Left renal cortex interstitium (tissue), 4 donors: ENCODE data around the gene LCA5. TPM values are rescaled to one million over a fixed set of nuclear protein-coding genes. Genes with fewer than 3 reads are reported as not detected.
"Not testable (repeated sequence)": the region's sequence is repeated elsewhere in the genome, so short reads cannot be mapped to it uniquely, and the experiment has no call there.

Experiments
- DNase-seq, 4 donors: peaks; one replicate each; pipeline ENCODE4 v3.0.0-alpha.2; 2013; ENCODE audit warnings: low read depth in 4 of 4, low spot score in 2 of 4, missing footprints in 1 of 4
- polyA plus RNA-seq, 4 donors: library from polyadenylated mRNA; unstranded; fragments of 120-200 nt; gene quantifications; one replicate each; pipeline ENCODE4 v1.2.1, GENCODE V29; 2013; ENCODE audit not compliant: insufficient read length in 4 of 4

The LCA5 gene
- polyA plus RNA-seq = 10 to 100 TPM in 3 of 4 donors, 1 to 10 TPM in 1; 9.1 to 12.4 (median 10.9) TPM

DNA sequence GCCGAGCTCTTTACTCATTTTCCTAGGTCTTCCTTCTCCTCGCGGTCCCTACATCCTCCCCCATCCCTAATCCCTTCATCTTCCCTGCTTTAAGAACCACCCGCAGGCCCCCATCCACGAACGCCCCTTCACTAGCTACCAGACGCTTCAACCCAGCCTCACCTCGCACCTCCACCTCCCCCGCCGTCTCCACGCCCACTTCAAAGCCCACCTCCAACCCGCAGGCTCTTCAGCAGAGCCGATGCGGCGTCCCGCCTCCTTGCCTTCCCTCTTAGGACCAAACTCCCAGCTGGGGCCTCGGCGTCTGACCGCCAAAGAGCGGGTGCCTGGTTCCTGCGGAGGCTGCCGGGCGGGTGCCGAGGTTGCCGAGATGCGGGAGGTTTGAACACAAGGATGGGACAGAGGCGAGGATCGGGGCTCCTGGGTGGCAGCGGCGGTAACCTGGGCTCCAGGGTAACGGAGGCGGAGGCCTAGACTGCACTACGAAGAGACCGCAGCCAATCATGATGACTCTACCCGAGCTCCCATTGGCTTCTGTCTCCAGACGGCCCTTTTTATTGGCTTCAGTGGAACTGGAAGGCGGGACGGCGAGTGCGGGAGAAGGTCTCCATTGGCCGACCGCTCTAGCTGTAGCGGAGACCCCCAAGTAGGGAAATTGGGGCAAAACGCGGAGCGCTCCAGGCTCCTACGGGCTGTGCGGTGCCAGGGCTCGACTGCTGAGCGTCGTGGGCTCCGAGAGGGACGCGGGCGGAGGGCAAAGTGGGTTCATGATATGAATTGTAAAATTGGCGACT lies at the start of gene LCA5:
Gene LCA5, minus strand, starts transcription at position 477 of the 794 bp plus-strand sequence. CDS start 18,536 bp downstream, outside the sequence.
- peak; percentile 95 to 97 (median 96) for DNase-seq

DNA sequence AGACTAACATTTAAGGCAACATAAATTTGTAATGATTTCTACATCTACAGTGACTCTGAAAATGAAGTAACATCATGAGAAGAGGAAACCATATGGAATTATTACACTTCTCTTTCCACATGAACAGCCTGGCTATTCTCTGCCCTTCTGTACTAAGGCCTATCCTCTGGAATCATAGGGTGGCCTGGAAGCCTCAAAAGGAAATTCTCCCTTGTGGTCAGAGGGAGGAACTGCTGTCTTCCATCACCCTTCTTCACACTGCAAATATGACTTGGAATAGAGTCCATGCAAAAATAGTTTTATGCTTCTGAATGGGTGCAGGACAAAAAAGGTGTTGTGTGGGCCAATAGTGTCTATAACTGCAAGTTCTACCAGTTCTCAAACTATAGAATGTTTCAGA lies 49.3 kb upstream of the LCA5 start:
- no peak for DNase-seq

DNA sequence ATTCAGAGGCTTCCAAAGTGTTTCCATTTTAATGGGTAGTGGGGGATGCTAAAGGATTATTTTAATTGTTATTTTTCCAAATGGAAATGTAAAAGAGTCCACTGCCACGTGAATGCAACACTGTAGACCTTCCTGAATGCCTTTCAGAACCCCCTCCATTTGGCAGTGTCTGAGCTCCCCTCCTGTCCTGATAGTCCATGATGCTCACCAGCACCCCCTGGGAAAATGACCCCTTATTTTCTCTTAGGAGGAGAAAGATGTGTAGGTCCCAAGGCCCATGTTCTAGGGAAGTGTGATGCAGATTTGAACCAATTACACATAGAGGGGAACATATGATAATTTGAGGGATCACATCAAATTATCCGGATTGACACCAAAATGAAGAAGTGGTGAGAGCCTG lies 47.1 kb upstream of the LCA5 start:
- DNase-seq = no peak

DNA sequence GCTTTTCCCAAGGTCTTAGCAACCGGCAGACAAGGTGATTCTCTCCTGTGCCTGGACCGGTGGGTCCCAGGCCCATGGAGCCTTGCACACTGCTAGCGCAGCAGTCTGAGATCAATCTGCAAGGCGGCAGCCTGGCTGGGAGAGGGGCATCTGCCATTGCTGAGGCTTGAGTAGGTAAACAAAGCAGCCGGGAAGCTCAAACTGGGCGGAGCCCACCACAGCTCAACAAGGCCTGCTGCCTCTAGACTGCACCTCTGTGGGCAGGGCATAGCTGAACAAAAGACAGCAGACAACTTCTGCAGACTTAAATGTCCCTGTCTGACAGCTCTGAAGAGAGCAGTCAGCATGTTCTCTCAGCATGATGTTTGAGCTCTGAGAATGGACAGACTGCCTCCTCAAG lies 40.7 kb upstream of the LCA5 start:
- DNase-seq = not testable (repeated sequence)

DNA sequence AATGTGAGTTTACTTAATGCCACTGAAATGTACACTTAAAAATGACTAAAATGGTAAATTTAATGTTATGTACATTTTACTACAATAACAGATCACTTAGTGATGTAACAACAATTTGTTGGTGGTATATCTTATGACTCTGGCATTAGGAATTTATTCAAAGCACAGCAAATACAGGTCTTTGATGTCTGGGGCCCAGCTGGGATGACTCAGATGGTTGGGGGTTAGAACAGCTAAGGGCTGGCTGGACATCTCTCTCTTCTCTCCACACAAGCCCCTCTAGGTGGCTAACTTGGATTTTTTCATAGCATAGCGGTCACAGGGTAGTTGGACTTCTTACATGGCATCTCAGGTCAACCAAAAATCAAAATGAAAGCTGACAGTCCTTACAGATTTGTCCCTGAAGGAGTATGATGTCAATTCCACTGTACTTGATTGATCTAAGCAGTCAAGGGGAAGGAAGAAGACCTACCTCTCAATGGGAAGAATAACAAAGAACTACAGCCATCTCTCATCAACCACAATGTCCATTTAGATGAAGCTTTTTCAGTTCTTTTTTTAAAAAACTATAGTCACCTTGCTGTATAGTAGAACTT lies 37.5 kb upstream of the LCA5 start:
- no peak for DNase-seq

DNA sequence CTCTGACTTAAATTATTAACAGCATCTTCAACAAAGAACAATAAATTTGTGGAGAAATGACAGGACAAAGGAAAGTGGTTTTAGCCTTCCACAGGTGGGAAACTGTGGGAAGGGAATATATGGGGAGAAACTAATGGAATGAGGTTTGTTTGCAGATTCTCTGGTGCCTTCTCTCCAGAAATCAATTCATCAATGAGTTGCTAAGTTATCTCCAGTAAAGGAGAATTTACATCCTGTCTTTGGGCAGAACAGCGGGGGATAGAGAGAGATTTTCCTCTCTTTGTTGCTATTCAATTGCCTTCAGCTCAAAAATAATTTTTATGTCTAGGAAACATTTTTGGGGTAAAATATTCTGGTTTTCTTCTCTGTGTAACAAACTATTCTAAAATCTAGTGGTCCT lies 36.9 kb upstream of the LCA5 start:
- DNase-seq = no peak

DNA sequence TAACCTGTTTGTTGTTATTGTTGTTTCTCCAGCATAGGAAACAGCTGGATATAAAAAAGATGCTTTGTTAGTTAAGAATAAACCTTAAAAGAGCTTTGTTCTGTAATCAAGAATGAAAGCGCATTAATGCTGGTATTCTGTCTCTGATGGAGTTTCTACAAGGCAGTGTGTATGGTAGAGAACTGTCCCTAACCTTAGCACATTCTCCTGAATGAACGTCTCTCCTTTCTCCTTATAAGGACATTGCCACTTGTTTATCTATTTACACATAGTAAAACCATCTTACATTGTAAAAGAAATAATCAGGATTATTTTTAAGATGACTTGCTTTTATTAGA lies 33.8 kb upstream of the LCA5 start:
- no peak for DNase-seq

DNA sequence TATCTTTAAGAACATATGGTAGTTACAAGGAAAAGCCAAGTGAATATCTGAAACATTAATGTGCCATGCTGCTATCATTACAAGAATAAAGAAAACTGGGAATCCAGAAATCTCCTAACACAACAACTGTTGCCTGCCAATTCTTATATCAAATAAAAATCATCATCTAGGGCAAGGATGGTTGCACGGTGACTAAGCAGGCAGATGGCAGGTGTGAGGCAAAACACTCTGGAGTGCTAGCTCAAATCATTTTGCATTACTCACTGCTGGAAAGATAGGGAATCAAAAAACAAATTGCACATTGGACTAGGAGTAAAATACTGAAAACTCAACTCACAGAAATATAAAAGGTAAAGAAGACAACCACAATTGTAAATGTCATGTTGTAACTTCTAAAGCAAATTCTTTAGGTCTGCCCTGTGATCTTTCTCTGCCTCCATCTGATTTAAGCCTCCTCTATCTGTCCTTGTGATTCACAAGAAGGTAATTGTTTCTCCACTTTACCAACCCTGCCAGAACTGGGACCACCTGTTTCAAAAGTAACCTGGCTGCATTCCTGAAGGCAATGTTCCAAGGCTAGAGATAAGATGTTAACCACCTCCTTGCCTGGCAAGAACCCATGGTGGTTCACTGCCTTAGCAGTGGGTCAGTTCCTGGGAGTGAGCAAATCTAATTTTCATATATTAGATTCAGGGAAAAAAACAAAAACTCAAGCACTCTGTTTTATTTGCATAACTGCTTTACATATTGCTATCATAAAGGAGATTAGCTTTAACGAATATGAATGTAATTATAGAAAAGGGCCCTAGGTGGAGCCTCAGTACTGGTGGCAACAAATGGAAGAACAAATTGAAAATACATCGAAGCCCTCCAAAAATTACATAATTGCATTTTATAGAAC lies 33.1 kb upstream of the LCA5 start:
- peak; percentile 36 to 66 (median 46) for DNase-seq

DNA sequence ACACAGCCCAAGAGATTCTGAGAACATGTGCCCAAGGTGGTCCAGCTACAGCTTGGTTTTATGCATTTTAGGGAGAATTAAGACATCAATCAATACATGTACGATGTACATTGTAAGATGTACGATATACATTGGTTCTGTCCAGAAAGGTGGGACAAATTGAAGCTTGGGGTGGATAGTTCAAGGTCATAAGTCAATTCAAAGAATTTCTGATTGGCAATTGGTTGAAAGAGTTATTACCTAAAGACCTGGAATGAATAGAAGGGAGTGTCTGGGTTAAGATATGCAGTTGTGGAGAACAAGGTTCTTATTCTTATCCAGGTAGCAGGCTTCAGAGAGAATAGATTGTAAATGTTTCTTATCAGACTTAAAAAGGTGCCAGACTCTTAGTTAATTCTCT lies 31.8 kb upstream of the LCA5 start:
- no peak for DNase-seq

DNA sequence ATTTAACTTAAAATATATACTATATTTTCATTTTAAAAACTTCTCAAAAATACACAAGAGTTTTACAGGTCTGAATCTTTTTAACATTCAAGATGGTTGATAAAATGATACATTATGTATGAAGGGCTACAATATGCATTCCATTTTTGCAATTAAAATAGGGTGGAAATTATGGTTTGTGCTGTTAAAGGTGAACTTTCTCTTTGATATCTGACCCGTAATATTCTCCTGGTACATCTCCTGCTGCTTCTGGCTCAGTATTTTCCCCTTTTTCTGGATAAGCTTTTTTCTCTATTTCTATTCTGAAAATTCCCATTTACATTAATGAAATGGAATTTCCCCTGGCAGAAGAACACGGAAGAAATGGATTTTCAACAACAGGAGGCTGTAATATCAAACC lies 27.4 kb upstream of the LCA5 start:
- DNase-seq = no peak

DNA sequence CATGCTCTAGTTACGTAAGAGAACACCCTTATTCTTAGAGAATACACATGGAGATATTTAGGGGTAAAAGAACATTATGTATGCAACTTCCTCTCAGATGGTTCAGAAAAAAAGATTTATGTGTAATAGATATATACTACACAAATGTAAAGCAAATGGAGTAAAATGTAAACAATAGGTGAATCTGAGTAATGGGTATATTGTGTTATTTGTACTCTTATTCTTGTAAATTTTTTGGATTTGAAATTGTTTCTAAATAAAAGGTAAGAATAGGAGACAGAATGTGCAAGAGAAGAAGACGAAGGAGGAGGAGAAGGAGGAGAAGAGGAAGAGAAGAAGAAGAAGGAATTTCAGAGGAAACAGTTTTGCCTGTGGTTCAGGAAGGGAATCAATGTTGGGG lies 22.5 kb upstream of the LCA5 start:
- DNase-seq = no peak

DNA sequence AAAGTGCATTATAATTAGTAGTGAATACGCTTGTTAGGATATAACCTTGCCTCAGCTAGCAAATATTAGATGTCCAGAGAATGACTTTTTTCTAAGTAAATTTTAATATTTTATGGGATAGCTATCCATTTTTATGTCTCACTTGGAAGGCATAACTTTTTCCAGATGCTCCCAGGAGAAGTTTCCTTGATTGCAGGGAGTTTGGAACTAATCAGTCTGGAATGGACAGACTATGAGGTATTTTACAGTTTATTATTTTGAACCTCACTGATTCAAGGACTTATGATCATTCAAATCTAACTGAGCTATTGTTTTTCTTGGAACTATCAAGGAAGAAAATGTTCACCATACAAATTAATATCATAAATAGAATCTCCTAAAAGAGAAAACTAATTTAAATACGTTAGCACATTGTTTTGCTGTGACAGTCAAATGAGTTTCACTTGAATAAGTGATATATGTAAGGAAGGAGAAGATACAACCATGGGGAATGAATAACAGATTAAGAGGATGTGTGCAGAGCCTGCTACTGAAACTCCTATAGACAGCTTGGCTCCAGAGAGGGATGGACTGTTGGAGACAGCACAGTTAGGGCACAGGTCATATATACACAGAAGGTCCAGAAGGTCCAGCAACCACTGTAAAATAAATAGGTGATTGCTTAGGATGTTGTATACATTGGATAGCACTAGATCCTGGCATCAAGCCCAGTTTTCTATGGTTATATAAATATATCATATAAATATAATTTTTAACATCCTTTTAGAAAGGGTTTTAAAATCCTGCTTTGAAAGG lies 20.6 kb upstream of the LCA5 start:
- DNase-seq = no peak

DNA sequence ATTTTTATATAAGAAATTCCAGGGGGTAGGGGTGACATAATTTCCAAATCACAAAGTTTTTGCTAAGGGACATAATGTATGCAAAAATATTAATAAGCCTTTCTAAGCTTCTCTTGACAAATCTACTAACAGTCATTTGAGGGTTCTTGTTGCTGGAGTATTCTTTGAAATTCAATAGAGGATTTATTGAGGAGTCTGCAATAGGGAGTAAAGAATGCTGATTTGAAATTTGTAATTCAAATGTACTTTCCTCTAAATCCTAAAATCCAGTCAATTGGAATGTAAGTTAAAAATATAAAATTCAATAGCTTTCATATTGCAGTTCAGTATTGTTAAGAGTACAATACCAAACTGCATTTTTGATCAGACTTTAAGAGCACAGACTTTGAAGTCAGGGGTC lies 17.1 kb upstream of the LCA5 start:
- no peak for DNase-seq

DNA sequence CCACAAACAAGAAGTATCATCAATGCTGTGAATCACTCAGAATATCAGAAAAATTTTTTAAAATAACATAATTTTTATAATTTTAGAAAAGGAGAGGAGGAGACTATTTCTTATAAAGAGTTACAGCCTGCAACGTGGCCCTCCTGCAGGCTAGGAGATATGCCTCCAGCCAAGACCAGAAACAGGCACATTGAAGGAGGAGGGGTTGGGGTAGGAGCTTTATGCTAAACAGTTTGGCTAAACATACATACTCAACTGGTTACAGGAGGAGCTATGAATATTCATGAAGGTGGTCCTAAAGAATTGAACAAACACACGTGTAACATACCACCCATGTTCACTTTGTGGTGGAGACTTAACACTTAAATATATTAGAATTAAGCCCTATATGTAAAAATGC lies 14.2 kb upstream of the LCA5 start:
- no peak for DNase-seq

DNA sequence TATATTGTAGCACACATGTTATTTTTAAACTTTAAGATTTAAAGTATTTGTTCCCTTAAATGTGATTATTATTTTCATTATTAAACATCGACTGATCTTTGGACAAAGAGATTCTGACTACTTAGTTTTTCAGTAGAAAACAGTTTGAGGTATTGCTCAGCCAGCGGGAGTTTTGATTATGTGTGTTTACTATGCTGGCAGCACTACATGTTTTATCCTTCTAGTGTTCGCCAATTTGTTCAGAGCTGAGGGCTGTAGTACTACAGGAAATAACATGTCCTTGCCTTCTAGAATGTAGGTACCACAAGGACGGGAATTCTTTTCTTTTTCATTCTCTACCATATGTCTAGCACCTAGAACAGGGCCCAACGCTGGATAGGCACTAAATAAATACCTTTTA lies 11.1 kb upstream of the LCA5 start:
- DNase-seq = no peak

DNA sequence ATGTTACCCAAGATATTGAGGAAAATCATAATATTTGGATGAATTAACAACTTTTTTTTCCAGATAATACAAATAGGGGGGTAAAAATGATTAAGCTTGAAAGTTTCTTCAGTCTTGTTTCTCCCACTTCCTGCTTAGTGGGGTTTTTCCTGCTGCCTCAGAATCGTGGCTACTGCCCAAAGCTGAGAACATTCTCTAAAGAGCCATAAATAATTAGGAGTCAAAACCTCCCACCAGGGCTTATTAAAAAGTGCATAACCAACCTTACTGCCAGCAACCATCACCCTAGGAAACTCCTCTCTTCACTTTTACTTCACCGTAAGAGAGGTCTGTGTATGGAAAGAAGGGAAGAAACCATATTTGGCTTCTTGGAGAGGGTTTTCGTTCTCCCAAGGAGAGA lies 9.0 kb upstream of the LCA5 start:
- DNase-seq = no peak

DNA sequence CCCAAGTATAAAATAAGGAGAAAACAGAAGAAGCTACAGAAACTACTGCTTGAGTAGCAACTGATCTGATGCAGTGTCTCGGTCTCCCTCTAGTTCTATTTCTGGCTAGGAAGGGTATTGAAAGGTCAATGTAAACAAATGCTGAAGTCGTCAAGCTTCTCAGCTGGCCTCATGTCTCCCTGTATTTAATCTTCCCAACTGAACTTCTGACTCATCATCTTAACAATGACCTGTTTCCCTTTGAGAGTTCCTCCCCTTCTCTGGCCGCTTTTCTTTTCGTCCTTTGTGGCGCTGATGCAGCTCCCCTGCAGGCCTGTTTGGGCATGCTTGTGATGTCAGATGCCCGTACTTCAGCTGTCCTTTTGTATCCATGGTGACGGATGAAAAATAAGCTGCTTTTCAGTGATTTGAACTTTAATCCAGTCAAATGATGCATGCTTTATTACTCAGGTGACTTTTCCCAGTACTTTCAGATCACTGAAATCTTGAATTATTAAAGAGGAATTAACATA lies 7.8 kb upstream of the LCA5 start:
- peak in 3 of 4 donors; percentile 60 to 75 (median 73) for DNase-seq

DNA sequence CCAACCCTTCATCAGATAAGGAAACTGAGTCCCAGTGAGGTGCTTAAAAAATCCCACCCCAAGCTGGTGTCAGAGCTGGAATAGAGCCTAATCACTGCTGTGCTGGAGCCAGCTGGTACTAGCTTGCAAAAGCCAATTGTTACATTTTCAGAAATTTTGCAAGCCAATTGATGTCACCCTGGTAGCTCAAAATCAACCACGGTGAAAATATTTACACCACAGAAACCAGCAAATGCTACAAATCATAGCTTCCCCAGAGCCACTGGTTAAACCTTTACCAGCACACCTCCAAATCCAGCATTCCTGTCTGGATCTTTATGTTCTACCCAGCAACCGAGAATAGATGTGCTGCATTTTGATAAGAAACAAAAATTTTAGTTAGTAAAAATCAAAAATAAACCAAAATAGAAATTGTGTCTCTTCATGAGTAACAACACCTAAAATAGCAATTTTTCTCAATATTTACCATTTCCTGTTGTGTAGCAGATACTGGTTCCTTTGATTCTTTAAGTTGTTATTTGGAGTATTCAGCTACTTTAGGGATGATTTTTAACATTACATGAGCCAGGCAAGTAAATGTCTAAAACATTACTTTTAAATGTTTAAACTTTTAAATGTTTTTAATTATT lies 7.2 kb upstream of the LCA5 start:
- no peak for DNase-seq

DNA sequence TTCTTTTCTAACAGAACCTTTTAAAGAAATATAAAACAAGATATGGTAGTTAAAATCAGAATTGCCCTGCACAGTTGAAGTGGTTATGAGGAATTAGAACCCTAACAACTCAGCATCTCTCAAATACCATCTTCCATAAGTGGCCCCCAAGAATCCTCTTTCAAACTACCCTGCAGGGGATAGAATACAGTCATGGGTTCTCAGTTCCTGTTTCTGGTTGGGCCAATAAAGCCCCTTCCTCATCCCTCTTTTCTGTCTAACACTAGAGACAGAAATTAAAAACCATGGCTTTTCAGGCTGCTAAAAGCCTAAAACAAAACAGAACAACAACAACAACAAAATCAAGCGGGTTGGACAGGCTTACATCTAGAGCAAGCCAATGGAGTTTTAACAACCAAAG lies 6.7 kb upstream of the LCA5 start:
- DNase-seq = no peak

DNA sequence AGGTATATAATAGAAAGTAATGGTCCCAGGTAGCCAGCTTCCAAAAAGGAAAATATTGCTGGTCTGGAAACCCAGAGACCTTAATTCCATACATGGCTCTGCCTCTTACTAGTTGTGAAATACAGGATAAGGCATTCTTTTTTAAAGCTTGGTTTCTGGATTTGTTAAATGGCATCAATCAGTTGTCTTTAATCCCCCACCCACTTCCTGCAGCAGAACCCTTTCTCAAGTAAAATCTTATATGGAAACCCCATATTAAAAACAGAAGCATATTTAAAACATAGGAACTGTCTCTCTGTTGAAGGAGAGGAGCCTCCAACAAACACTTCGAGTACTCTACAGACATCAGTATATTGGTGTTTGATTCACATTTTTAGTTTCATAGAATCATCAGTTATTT lies 6.2 kb upstream of the LCA5 start:
- no peak for DNase-seq
